ENCODE measurements around the gene GRIK4. TPM values are rescaled to one million over a fixed set of nuclear protein-coding genes. Genes with fewer than 3 reads are reported as not detected.

The GRIK4 gene
- total RNA-seq, 4 donors from 2014 or later, result under 0.01 to 0.69 (median 0.25) TPM

GRCh38 chr11:120819437-120820365, 308.2 kb downstream of the GRIK4 start:
- H3K4me3 ChIP-seq, result no peak overlapping the region

DNA sequence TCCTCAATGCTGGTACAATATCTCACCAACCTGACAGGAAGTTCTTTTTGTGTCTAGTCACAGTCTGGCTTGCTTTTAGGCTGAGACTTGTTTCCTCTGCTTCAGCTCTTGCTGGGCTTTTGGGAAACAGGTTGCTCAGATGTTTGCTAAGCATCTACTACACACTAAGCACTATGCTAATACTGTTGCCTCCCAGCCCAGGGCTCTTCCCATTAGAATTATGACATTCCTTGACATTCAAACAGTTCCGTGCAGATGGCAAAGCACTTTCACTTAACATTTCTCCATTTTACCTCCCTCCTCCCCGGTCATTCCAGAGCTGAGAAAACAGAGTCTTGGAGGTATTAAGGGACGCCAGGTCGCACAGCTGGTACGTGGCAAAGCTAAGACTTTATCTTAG, 311.6 kb downstream of the GRIK4 start:
- no peak overlapping the region for H3K4me3 ChIP-seq

More at GRCh38 chr11:120819437-120820365, 308.2 kb downstream of the GRIK4 start:
- no peak for ATAC-seq
- no peak overlapping the region for H3K27ac ChIP-seq
- WGBS, 2 donors (ENCODE audit: low coverage in 1 of 2), result 55 to 75% methylated on average over 4 to 10 of the region's 12 CpGs
- TF ChIP-seq POLR2AphosphoS5 (IDR thresholded peaks at IDR 0.05) (no peak), POLR2A (IDR thresholded peaks at IDR 0.05) (no peak), EP300 (IDR thresholded peaks at IDR 0.05) (no peak)
- TF ChIP-seq, protein P1, sequence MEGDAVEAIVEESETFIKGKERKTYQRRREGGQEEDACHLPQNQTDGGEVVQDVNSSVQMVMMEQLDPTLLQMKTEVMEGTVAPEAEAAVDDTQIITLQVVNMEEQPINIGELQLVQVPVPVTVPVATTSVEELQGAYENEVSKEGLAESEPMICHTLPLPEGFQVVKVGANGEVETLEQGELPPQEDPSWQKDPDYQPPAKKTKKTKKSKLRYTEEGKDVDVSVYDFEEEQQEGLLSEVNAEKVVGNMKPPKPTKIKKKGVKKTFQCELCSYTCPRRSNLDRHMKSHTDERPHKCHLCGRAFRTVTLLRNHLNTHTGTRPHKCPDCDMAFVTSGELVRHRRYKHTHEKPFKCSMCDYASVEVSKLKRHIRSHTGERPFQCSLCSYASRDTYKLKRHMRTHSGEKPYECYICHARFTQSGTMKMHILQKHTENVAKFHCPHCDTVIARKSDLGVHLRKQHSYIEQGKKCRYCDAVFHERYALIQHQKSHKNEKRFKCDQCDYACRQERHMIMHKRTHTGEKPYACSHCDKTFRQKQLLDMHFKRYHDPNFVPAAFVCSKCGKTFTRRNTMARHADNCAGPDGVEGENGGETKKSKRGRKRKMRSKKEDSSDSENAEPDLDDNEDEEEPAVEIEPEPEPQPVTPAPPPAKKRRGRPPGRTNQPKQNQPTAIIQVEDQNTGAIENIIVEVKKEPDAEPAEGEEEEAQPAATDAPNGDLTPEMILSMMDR (IDR thresholded peaks at IDR 0.05), result no peak
- no peaks in the 10 kb centered on the region for H3K36me3 ChIP-seq
- H3K9me3 ChIP-seq, result no peaks in the 10 kb centered on the region
- H3K27me3 ChIP-seq, result peaks cover 52% of the 10 kb centered on the region
- H3K4me1 ChIP-seq, result no peaks in the 10 kb centered on the region

GRCh38 chr11:120824242-120824641, 312.7 kb downstream of the GRIK4 start:
- WGBS, 2 donors (ENCODE audit: low coverage in 1 of 2), result 80 to 92% methylated on average over 1 to 5 of the region's 5 CpGs
- no peak for ATAC-seq
- Histone ChIP-seq H3K9me3 (no peaks in the 10 kb centered on the region), H3K27ac (no peak overlapping the region), H3K4me1 (no peaks in the 10 kb centered on the region), H3K36me3 (no peaks in the 10 kb centered on the region), H3K4me3 (no peak overlapping the region), H3K27me3 (peaks cover 65% of the 10 kb centered on the region)
- TF ChIP-seq EP300 (IDR thresholded peaks at IDR 0.05) (no peak), POLR2A (IDR thresholded peaks at IDR 0.05) (no peak), POLR2AphosphoS5 (IDR thresholded peaks at IDR 0.05) (no peak)
- TF ChIP-seq, protein P1 (IDR thresholded peaks at IDR 0.05), result no peak

More for the DNA sequence above, 311.6 kb downstream of the GRIK4 start:
- no peak overlapping the region for H3K27ac ChIP-seq
- no peak for ATAC-seq
- H3K9me3 ChIP-seq, result no peaks in the 10 kb centered on the region
- 80 to 85% methylated on average over 1 to 2 of the region's 5 CpGs for WGBS, 2 donors (ENCODE audit: low coverage in 1 of 2)
- peaks cover 60% of the 10 kb centered on the region for H3K27me3 ChIP-seq
- H3K4me1 ChIP-seq, result no peaks in the 10 kb centered on the region
- no peaks in the 10 kb centered on the region for H3K36me3 ChIP-seq
- TF ChIP-seq POLR2AphosphoS5 (IDR thresholded peaks at IDR 0.05) (no peak), EP300 (IDR thresholded peaks at IDR 0.05) (no peak), POLR2A (IDR thresholded peaks at IDR 0.05) (no peak)
- TF ChIP-seq, protein P1 (IDR thresholded peaks at IDR 0.05), result no peak

GRCh38 chr11:120827198-120827597, 315.6 kb downstream of the GRIK4 start:
- no peak overlapping the region for H3K27ac ChIP-seq
- no peaks in the 10 kb centered on the region for H3K4me1 ChIP-seq
- no peak for ATAC-seq
- H3K4me3 ChIP-seq, result no peak overlapping the region
- H3K27me3 ChIP-seq, result peaks cover 66% of the 10 kb centered on the region
- no peaks in the 10 kb centered on the region for H3K9me3 ChIP-seq
- TF ChIP-seq POLR2A (IDR thresholded peaks at IDR 0.05) (no peak), POLR2AphosphoS5 (IDR thresholded peaks at IDR 0.05) (no peak)
- WGBS, 2 donors (ENCODE audit: low coverage in 1 of 2), result 57 to 67% methylated on average over 3 of the region's 7 CpGs
- no peaks in the 10 kb centered on the region for H3K36me3 ChIP-seq

DNA sequence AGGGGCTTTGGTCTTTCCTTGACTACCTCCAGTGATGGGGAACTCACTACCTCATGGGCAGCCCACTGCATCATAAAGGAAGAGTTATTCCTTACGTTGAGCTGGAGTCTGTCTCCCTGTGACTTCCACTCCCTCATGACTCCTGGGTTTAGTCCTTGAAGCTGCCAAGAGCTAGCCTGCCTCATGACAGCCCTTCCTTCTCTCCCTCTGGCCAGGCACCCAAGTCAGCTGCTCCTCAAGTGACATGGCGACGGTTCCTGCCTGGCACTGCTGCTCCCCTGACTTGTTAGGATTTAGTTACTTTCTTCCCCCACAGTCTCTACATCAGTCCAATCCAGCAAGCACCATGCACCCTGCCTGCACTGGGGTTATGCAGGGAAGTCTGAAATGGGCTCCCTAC, 316.3 kb downstream of the GRIK4 start:
- H3K9me3 ChIP-seq, result no peaks in the 10 kb centered on the region
- TF ChIP-seq EP300 (IDR thresholded peaks at IDR 0.05) (no peak), POLR2A (IDR thresholded peaks at IDR 0.05) (no peak), POLR2AphosphoS5 (IDR thresholded peaks at IDR 0.05) (no peak)
- TF ChIP-seq, protein P1 (IDR thresholded peaks at IDR 0.05), result no peak
- no peak overlapping the region for H3K4me3 ChIP-seq
- 57 to 80% methylated on average over 2 to 3 of the region's 3 CpGs for WGBS, 2 donors (ENCODE audit: low coverage in 1 of 2)
- peaks cover 70% of the 10 kb centered on the region for H3K27me3 ChIP-seq
- H3K4me1 ChIP-seq, result no peaks in the 10 kb centered on the region
- H3K36me3 ChIP-seq, result no peaks in the 10 kb centered on the region
- no peak overlapping the region for H3K27ac ChIP-seq
- no peak for ATAC-seq
